Activated gamma-delta T cell treated with anti-CD3 and anti-CD28 coated beads, Interleukin-2, amount 50 U/mL, for 16 hours (primary cell): ENCODE measurements around the gene PGA5.
A peak's percentile ranks its signal among the peaks of the same experiment; 100 is the strongest.

ENCODE experiments used
- DNase-seq: peaks from one replicate; pipeline ENCODE4 v3.0.0-alpha.2; 2020; ENCODE audit warnings: low read depth

PGA5 gene

GRCh38 chr11:61294717-61295595 lies 54.0 kb downstream of the PGA5 start, which contains the start of gene VWCE:
TSS of gene VWCE (minus strand) at chr11:61295316. CDS start at chr11:61295037, 279 bp downstream.
- peak; percentile 52 for DNase-seq

- no peak for DNase-seq
Measured at GRCh38 chr11:61295596-61295926, 54.6 kb downstream of the PGA5 start.

- DNase-seq: no peak
Measured at GRCh38 chr11:61297341-61297740, 56.4 kb downstream of the PGA5 start.

GRCh38 chr11:61297746-61298145 lies 56.8 kb downstream of the PGA5 start:
- DNase-seq: no peak

- DNase-seq: no peak
Measured at GRCh38 chr11:61298663-61299244, 57.8 kb downstream of the PGA5 start.
